IMR-90 (cell line): ENCODE measurements around the gene FBXO31. TPM values are rescaled to one million over a fixed set of nuclear protein-coding genes. Genes with fewer than 3 reads are reported as not detected.

Experiments used
- ATAC-seq: fragments of 200-7000 bp; cut with Tn5 transposase; 2 replicates; pipeline ENCODE4 v1.9.1; 2020; ENCODE audit warnings: low read depth, mild to moderate bottlenecking, moderate library complexity
- BruUV-seq: library from RNA; stranded (reverse); fragments of 400-500 nt; replicated peaks from 2 replicates; lab custom pipeline; 2021; lab: Mats Ljungman, UMichigan
- CTCF ChIA-PET: fragments of 300-600 bp; formaldehyde crosslinking; extraction: SDS; loops from one replicate; lab custom pipeline; 2021; ENCODE audit warnings: antibody characterized with exemption; lab: Yijun Ruan, JAX
- POLR2A ChIA-PET: fragments of 300-600 bp; sonication (Branson Sonifier 250); formaldehyde crosslinking; loops from one replicate; lab custom pipeline; 2022; ENCODE audit warnings: antibody characterized with exemption; ENCODE audit not compliant: unreplicated experiment; lab: Charles Lee
- DNase-seq: peaks from one replicate; pipeline ENCODE4 v3.0.0; 2013
- H2AFZ ChIP-seq: replicated peaks from 2 replicates; pipeline ENCODE3; 2013; ENCODE audit warnings: low read length, mild to moderate bottlenecking; ENCODE audit not compliant: poor library complexity
- H2AK5ac ChIP-seq: 2 replicates; pipeline ENCODE4 v1.6.1; 2013; ENCODE audit warnings: low read depth, low read length, inconsistent platforms
- H2AK9ac ChIP-seq: replicated peaks from 2 replicates; pipeline ENCODE3; 2013; ENCODE audit warnings: mild to moderate bottlenecking, low read depth, low read length, moderate library complexity; ENCODE audit not compliant: poor library complexity
- H2BK120ac ChIP-seq: 2 replicates; pipeline ENCODE4 v1.6.1; 2013; ENCODE audit warnings: low read depth, low read length, inconsistent platforms
- H2BK15ac ChIP-seq: 3 replicates; pipeline ENCODE4 v1.6.1; 2013; ENCODE audit warnings: low read depth, low read length, inconsistent platforms
- H2BK20ac ChIP-seq: 2 replicates; pipeline ENCODE4 v1.6.1; 2013; ENCODE audit warnings: low read depth, mild to moderate bottlenecking, inconsistent platforms, low read length, moderate library complexity
- H2BK5ac ChIP-seq: 2 replicates; pipeline ENCODE4 v1.6.1; 2013; ENCODE audit warnings: mild to moderate bottlenecking, low read depth, low read length, inconsistent platforms; ENCODE audit not compliant: poor library complexity, severe bottlenecking
- H3K14ac ChIP-seq: replicated peaks from 2 replicates; pipeline ENCODE4 v1.6.1; 2013; ENCODE audit warnings: low read depth, low read length, inconsistent platforms
- H3K18ac ChIP-seq: 2 replicates; pipeline ENCODE4 v1.6.1; 2013; ENCODE audit warnings: low read depth, low read length, control low read depth
- H3K23ac ChIP-seq: 2 replicates; pipeline ENCODE4 v1.6.1; 2013; ENCODE audit warnings: low read depth, low read length, inconsistent platforms
- H3K27ac ChIP-seq: 2 replicates; pipeline ENCODE4 v1.5.1; 2013; ENCODE audit warnings: mild to moderate bottlenecking, control low read depth, low read length; ENCODE audit not compliant: insufficient read depth
- H3K27me3 ChIP-seq: 2 replicates; pipeline ENCODE4 v1.6.1; 2013; ENCODE audit warnings: low read length; ENCODE audit not compliant: control insufficient read depth, insufficient read depth
- H3K36me3 ChIP-seq: 2 replicates; pipeline ENCODE4 v1.6.1; 2013; ENCODE audit warnings: low read length, mixed read lengths; ENCODE audit not compliant: control insufficient read depth, insufficient read depth
- H3K4ac ChIP-seq: 2 replicates; pipeline ENCODE4 v1.6.1; 2013; ENCODE audit warnings: low read depth, low read length, inconsistent platforms
- H3K4me1 ChIP-seq: 2 replicates; pipeline ENCODE4 v1.6.1; 2013; ENCODE audit warnings: low read length, mixed read lengths; ENCODE audit not compliant: control insufficient read depth, insufficient read depth
- H3K4me2 ChIP-seq: 2 replicates; pipeline ENCODE4 v1.6.1; 2013; ENCODE audit warnings: low read depth, mild to moderate bottlenecking, control low read depth, low read length, moderate library complexity
- H3K4me3 ChIP-seq: 2 replicates; pipeline ENCODE4 v1.5.1; 2013; ENCODE audit warnings: low read depth, mild to moderate bottlenecking, control low read depth, low read length, moderate library complexity; ENCODE audit not compliant: insufficient read depth
- H3K56ac ChIP-seq: 2 replicates; pipeline ENCODE4 v1.6.1; 2013; ENCODE audit warnings: low read length, inconsistent platforms; ENCODE audit not compliant: insufficient read depth; ENCODE audit errors: extremely low read depth
- H3K79me1 ChIP-seq, 2 experiments: 2 replicates each; pipeline ENCODE4 v1.6.1; 2013; ENCODE audit warnings: low read length in 2 of 2, inconsistent platforms in 1 of 2, low read depth in 1 of 2
- H3K9ac ChIP-seq: 2 replicates; pipeline ENCODE4 v1.6.1; 2013; ENCODE audit warnings: low read depth, low read length, control low read depth
- H3K9me1 ChIP-seq: 2 replicates; pipeline ENCODE4 v1.6.1; 2013; ENCODE audit warnings: low read length, inconsistent platforms; ENCODE audit not compliant: insufficient read depth
- H3K9me3 ChIP-seq: 2 replicates; pipeline ENCODE4 v1.6.1; 2013; ENCODE audit warnings: low read length; ENCODE audit not compliant: control insufficient read depth, insufficient read depth
- H4K20me1 ChIP-seq: 2 replicates; pipeline ENCODE4 v1.6.1; 2013; ENCODE audit warnings: low read length, inconsistent platforms; ENCODE audit not compliant: insufficient read depth
- H4K5ac ChIP-seq: 2 replicates; pipeline ENCODE4 v1.6.1; 2013; ENCODE audit warnings: mild to moderate bottlenecking, low read depth, low read length, control low read depth
- H4K8ac ChIP-seq, 2 experiments: 2 replicates each; pipeline ENCODE4 v1.6.1; 2013; ENCODE audit warnings: low read depth in 2 of 2, low read length in 2 of 2, control low read depth in 1 of 2, inconsistent platforms in 1 of 2
- H4K91ac ChIP-seq: 2 replicates; pipeline ENCODE4 v1.6.1; 2013; ENCODE audit warnings: low read depth, low read length, inconsistent platforms; ENCODE audit not compliant: insufficient read depth
- CHD1 ChIP-seq: IDR thresholded peaks from 2 replicates; pipeline ENCODE4 v1.6.1; 2012; ENCODE audit warnings: low read depth, low read length, improper control_type of control experiment
- MAFK ChIP-seq: IDR thresholded peaks from 2 replicates; pipeline ENCODE4 v1.6.1; 2012; ENCODE audit warnings: low read depth, low read length, improper control_type of control experiment
- MAZ ChIP-seq: IDR thresholded peaks from 2 replicates; pipeline ENCODE4 v1.6.1; 2012; ENCODE audit warnings: low read depth, mild to moderate bottlenecking, low read length, improper control_type of control experiment, moderate library complexity, borderline replicate concordance
- NFE2L2 ChIP-seq: fragments of 150-350 bp; IDR thresholded peaks from 2 replicates; pipeline ENCODE4 v1.6.1; 2016; ENCODE audit warnings: low read depth, mild to moderate bottlenecking, low read length
- WGBS, 2 experiments: methylation state at CpG; one replicate each; pipeline versions ENCODE4 v1.1.5 to v1.1.7; 2013; ENCODE audit warnings: missing lambda C conversion rate in 2 of 2; ENCODE audit not compliant: insufficient read length in 1 of 2; ENCODE audit errors: extremely low coverage in 2 of 2; 5-methylcytosine and 5-hydroxymethylcytosine counted together
- dilution Hi-C: fragments of 300-500 bp; cut with HindIII; formaldehyde crosslinking; loops from one replicate; pipeline ENCODE4 v1.14.3; 2018; ENCODE audit warnings: low sequenced_read_pairs; ENCODE audit not compliant: unreplicated experiment
- in situ Hi-C: fragments of 300-500 bp; cut with MboI; formaldehyde crosslinking; loops from 3 replicates; pipeline ENCODE4 v1.14.3; 2019; ENCODE audit warnings: low sequenced_read_pairs, inconsistent platforms, mixed read lengths
- intact Hi-C: fragments of 100-400 bp; cut with micrococcal nuclease; formaldehyde crosslinking; loops from 2 replicates; pipeline ENCODE4 v1.10.0; 2022
- polyA plus RNA-seq, 3 experiments: library from polyadenylated mRNA; depleted of rRNA; stranded (reverse); fragments of >200 nt; gene quantifications; 2 replicates each; pipeline ENCODE4 v1.2.3, GENCODE V29; 2012; ENCODE audit warnings: low replicate concordance in 1 of 3
- total RNA-seq: library from RNA; depleted of rRNA; stranded (reverse); fragments of >200 nt; gene quantifications from 2 replicates; pipeline ENCODE4 v1.2.3, GENCODE V29; 2012

Gene FBXO31
- total and polyA plus RNA-seq, 2 of the 4 experiments (the other 2 are of a cell fraction): 10.4 to 16.9 TPM

DNA sequence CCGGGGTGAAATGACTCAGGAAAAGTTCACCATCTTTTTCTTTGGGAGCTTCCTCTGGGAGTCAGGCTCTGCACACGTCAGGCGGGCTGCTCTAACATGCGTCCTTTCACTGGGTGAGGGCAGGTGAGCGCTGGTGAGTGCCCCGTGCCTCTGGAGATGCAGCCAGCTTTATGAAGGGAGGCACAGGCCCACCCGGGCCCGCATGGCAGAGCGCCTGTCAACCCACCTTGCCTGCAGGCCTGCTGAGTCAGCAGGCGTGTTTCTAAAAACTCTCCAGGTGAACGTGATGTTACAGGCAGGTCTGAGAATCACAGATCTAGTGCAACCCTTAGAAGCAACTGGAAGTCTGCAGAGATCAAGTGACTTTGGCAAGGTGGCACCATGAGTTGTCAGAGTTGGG, 27.0 kb upstream of the FBXO31 start:
- Histone ChIP-seq H2BK15ac (no peak overlapping the region), H3K56ac (no peak overlapping the region), H3K14ac (no peak overlapping the region), H2AFZ (no peak overlapping the region), H3K4me1 (no peaks in the 10 kb centered on the region), H4K8ac (no peak overlapping the region), H3K9me1 (peaks cover 6% of the 10 kb centered on the region; the same call in 1 of the 2 replicates), H2AK9ac (no peak overlapping the region), H2AK5ac (no peak overlapping the region), H3K18ac (no peak overlapping the region), H3K36me3 (peaks cover 62% of the 10 kb centered on the region), H2BK20ac (no peak overlapping the region), H3K9me3 (no peaks in the 10 kb centered on the region), H3K79me1 (peaks cover 3 to 10% of the 10 kb centered on the region in 2 experiments; a peak in 2 of 4 replicates), H3K27ac (no peak overlapping the region), H3K4ac (no peak overlapping the region), H3K27me3 (no peaks in the 10 kb centered on the region), H4K20me1 (peaks cover 19% of the 10 kb centered on the region), H4K5ac (no peak overlapping the region), H3K4me2 (no peak overlapping the region), H3K4me3 (no peak overlapping the region), H3K9ac (no peak overlapping the region), H4K91ac (no peak overlapping the region), H3K23ac (no peak overlapping the region), H2BK120ac (no peak overlapping the region), H2BK5ac (no peak overlapping the region)
- DNase-seq (no peak), ATAC-seq (no peak)
- dilution Hi-C loops: no loop called here
- intact Hi-C loops: no loop called here
- BruUV-seq: no TSS peak
- ChIA-PET CTCF (interaction anchor here (1.4 kb wide), 1 partner anchor 226 kb away, joined by 3 read pairs; no protein-coding TSS in a partner anchor), POLR2A (no interaction called here)
- no peak for TF ChIP-seq NFE2L2
- no peak for TF ChIP-seq CHD1
- no peak for TF ChIP-seq MAZ
- TF ChIP-seq MAFK: peak; percentile 51
- in situ Hi-C loops: loop anchor here (25.0 kb wide), 1 partner anchor 352 kb away; the partner anchor contains the start of gene KLHDC4
- WGBS, 2 experiments: 95% methylated on average over 6 of the region's 11 CpGs; no CpG with 5 or more reads in 1 of the 2 experiments
